GM19467 (cell line): ENCODE data around the gene ITGA4.
A peak's percentile ranks its signal among the peaks of the same experiment; 100 is the strongest.

Experiments used
- ATAC-seq: cut with Tn5 transposase; IDR thresholded peaks from one replicate; pipeline ENCODE4 v1.9.1; 2021; ENCODE audit warnings: mild to moderate bottlenecking, moderate library complexity; ENCODE audit not compliant: unreplicated experiment

Gene ITGA4

DNA sequence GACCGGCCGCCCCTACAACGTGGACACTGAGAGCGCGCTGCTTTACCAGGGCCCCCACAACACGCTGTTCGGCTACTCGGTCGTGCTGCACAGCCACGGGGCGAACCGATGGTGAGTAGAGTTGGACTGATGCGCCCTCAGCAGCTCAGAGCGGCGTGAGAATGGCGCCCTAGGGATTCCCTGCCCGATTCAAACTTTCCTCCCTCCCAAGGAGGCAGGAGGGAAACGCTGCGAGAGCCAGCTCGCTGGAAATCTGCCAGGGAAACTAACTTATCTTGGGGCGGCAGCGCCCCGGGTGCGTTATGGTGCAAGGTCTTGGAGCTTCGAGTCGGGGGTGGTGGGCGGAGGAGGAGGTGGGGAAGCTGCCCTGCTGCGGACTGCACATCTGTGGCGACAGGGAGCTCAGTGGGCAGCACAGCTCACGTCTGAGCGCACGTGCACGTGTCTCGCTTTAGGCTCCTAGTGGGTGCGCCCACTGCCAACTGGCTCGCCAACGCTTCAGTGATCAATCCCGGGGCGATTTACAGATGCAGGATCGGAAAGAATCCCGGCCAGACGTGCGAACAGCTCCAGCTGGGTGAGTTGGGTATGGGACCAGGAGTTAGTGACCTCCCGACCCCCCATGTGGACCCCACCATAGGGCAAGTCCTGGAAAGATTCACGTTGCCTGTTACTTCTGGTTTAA, 697 bp downstream of the ITGA4 start:
- peak; percentile 6 for ATAC-seq

DNA sequence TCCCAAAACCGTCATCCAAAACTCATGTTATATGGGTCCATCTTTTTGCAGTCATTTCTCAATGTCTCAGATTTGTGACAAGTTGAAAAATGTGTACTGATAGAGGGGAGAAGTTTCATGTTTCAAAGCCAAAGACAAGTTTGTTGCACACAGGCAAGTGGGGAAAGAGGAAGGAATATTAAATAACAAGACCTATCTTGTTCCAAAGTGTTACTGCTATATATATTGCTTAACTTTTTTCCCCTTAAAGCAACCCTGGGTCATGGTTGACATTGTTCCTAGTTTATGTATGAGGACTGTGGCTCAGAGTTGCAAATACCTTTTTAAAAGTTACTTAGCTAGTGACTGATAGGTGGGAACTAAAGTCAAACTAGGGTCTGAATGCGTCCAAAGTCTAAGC, 1.7 kb downstream of the ITGA4 start:
- no peak for ATAC-seq

DNA sequence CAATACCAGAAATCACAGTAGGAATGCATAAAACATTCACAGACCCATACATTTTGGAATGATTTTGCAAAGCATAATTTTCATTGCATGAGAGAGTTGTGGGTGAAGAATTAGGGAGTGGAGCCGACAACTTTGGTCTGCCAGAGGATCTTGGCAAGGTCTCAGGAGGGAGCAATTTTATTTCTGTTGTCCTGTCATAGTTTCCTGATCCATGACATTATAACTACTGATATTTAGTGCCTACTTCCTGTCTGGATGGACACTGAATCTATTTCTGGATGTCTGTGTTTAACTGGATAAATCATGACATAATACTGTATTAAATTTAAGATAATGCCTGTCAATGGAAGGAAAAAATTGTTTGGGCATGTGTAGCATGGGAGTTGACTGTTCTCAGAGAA, 2.4 kb downstream of the ITGA4 start:
- ATAC-seq = no peak

DNA sequence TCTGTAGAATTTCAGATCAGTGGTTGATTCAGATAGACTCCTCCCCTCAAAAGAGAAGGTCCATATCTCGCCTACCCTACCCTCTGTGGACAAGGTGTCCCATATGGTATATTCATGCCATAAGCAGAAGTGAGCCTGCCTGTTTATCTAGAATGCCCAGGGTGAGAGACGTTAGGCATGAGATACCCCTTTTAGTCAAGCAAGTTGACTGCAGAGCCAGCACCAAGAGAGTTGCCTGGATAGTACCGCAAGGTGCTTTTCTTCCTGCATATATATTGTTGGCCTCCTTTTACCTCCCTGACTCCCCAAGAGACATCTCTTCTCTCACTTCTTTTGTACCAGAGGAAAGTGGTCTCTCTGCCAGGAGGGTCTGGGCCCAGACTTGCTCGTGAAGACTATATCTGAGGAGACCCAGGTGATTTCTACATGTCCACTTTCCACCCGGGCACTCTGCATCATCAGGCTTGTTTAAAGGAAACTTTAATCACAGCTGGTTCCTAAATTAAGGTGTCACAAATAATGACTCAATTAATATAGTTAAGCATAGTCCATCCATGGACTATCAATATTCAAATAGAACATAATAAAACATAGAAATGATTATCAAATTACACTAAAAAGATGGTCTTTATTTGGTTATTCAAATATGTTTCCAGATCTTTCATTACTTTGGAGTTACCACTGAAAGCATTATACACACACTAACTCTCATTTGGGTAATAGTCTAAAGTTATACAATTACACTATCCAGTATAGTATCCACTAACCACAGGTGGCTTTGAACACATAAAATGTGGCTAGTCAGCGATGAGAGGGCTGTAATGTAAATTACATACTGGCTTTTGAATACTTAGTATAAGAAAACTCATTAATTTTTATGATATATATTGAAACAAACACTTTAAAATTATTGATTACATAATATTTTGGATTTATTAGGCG, 4.1 kb downstream of the ITGA4 start:
- ATAC-seq = no peak

DNA sequence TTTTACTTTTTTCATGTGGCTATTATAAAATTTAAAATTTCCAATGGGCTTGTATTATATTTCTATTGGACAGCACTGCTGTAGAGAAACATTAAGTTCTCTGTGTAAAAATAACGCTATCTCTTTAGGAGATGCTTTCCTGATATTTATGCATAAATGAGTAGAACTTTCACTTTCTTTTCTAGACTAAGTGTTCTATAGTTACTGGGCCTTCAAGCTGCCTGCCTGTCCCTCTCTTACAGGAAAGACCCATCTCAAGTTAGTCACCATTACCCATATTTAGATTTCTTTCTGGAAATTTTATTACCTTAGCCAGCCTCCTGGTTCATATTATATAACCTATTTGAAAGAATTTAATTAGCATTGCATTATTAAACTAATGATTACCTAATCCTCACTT, 4.8 kb downstream of the ITGA4 start:
- no peak for ATAC-seq

DNA sequence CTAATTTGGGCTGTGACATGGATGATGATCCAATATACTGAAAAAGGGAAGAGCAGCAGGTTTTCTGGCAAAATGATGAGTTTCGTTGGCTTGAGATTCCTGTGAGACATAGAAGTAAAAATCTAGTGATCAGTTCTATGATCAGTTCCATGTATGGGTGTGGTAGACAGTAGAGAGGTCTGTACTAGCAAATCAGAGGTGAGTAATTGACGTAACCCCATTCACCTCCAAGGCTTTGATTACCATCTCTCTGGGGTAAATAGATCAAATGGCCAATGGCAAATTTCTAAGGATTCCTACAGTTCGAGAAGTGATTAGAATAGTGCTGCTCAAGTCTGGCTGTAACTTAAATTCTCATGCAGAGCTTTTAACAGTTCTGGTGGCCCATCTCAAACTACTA, 6.4 kb downstream of the ITGA4 start:
- ATAC-seq = no peak

DNA sequence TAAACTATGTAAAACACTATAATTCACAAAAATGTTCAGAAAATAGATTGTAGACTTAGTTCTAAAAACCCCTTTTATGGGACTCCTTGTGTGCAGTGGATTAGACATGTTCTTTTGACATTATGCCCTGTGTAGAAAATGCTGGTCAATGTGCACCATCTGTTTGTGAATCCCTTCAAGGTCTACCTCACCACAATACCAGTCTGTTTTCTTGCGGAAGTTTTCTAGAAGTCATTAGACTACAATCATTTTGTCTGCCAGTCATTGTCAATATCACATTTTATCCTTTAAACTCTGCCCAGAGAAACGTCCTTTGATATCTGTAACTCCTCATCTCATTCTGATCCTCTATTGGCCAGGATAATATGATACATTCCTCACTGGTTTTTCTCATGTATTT, 7.8 kb downstream of the ITGA4 start:
- ATAC-seq = no peak

DNA sequence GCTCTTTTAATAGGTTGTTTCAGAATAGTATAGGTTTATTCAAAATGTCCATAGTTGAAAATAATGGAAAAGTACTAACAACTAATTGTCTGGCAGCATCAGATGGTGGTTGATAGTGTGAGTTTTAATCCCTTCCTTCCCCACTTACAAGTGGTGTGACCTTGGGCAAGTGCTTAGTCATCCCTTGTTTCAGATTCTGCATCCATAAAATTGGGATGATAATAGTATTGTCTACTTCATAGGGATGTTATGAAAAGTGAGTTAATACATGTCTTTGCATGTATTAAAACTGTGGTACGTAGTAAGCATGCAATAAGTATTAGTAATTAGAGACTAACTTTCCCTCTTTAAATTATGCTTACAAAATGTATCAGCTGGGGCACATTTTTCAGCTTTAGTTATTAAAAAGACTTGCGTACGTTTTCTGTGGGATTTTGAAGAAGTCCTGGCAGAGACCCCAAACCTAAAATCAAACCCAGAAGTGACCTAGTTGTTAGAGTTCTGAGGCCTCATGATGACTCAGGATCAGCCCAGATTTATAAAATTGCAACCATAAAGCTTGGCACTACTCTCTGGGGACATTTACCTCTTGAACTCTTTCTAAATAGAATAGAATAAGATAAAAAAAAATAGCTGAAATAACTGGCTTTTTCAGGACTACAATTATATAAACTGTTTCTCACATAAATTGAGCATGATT, 8.6 kb downstream of the ITGA4 start:
- no peak for ATAC-seq

DNA sequence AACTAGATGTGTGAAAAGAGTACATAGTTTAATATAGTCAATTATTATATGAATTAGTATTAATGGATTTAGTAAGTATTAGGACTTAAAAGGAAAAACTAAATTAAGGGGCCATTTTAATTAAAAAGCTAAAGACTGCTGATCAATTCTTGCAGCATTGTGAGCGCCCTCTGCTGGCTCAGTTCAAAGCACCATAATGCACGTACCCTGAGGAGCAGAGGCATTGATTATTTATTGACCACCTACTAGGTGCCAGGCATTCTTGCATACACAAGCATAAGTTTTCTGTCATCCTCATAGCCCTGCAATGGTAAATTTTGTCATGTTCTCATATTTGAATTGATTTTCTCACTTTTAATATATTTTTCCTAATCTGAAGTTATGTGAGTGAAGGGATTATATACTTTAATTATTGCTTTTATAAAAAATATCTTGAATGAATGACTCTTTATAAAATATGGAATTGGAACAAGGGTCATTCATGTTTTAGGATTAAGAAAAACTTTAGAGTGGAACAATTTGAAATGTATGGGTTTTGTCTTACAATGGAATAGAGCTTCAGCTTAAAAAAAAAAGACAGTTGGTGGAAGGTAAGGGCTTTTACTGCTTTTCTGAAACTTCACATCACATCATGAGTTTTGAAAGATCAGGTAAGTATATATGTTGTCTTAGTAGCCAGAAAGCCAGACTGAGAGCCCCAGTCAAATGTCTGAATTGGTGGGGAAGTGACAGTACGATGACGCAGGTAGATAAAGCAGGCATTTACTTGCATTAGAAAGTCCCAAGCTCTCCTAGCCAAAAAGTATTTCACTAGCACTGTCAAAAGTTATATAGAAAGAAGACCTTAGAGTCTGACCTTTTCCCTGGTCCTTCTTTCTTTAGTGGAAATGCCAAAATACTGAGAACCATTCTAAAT, 9.7 kb downstream of the ITGA4 start:
- ATAC-seq = no peak

DNA sequence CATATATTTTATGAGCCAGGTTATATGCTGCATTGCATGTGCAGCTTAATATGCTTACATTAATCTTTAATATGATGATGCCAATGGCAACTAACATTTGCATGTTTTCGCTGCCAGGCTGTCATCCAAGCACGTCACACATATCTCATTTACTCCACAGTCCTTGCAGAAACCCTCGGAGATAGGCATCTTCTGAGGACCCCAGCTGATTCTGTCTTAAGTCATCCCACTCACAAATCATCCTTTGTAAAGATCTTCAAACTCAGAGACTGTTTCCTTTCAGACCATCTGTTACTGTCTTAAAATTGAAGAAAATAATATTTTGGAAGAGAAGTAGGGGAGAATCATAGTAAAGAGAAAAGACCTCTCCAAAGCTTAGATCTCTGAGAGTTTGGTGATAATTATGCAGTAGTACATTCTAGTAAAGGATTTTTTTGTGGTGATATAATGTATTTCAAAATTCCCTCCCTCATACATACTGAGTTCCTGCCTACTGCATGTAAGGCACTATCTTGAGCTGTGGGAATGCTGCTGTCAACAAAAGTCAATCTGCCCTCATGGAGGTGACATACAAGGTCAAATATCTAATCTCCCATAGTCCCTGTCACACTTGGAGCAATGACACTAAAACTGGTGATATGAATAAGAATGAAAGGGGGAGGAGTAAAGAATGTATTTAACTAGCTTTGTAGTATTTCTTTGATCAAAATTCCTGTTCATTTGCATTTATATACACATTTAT, 11.0 kb downstream of the ITGA4 start:
- no peak for ATAC-seq

DNA sequence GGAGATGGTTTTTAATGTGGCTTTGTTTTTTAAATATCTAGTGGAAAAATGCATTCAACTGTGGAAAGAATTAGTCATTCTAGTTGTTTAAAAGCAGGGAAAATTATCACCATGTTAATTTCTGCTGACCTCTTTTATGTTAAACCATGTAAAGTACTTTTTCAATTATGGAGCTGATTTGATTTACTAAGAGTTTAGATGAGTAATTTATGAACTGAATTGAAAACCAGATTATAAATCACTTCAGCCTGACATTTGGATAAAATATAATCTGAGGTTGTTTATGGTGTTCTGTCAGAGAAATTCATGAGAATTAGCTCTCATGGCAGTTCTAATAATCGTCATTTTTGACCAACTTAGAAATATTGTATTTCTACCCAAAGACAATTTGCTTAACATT, 11.6 kb downstream of the ITGA4 start:
- ATAC-seq = no peak

DNA sequence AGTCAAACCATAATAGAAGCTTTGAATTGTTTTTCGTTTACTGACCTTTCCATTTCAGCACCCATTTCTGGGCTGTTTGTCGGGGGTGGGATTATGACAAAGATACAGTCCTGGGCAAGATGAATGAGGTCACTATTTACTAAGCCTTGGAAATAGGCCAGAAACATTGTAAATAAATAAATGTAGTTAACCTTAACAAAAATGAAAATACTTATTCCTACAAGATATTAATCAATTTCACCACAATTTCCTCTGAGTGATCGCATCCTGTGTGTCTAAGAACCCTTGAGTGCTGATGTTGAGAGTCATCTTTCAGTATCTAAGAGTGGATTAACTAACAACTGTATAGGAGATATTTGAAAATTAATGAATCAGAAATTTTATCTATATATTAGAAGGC, 14.0 kb downstream of the ITGA4 start:
- ATAC-seq = no peak

DNA sequence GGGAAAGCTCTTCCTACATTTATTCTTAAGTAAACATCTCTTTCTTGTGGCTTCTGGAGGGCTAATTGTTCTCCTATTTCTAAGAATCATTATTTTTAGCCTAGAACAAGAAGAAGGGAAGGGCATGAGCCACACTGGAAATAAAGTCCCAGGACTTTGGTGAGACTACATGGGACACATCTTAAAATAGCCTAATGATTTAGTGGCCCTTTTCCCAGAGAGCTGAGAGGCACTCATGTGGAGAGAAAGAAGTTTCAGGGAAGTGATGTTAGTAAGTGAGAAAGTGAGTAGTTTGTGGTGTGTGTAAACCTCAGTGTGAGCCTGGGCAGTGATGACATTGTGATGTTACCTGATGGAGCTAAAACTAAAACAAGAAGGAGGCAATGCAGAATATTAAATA, 14.6 kb downstream of the ITGA4 start:
- ATAC-seq = no peak

DNA sequence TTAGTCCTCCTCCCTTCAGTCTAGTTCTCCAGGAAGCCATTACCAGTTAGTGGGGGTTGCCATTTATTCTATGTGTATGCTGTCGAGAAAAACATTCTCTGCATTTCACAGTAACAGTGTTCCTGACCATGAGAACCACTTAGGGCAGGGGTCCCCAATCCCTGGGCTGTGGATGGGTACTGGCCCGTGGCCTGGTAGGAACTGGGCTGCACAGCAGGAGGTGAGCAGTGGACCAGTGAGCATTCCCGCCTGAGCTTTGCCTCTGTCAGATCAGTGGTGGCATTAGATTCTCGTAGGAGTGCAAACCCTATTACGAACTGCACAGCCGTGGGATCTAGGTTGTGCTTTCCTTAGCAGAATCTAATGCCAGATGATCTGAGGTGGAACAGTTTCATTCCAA, 15.8 kb downstream of the ITGA4 start:
- ATAC-seq = no peak

DNA sequence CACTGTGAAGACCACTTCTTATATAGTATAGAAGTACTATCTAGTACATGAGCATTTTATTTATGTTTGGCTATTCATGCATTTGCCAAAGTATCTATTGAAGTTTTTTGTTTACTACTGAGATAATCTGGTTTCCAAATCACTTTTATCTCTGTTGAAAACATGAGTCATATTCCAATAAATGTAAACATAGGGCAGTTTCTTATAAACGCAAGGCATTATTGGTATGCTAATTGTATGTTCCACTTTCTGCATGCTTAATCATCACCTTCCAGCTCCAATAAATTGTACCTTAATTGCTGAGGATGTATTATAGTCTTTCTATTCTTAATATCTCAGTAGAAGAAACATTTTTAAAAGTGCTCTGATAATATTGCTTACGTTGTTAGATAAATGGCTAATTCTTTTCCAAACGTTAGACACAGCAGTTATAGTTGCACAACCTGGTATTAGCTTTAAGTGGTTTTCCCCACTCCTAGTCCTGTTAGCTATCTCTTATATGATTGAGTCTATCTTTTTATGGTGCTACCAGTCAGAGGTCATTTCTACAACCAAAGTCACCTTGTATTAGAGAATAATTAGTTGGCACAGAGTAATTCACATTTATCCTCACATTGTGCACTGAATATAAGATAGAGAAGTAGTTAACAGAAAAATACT, 17.2 kb downstream of the ITGA4 start:
- no peak for ATAC-seq

DNA sequence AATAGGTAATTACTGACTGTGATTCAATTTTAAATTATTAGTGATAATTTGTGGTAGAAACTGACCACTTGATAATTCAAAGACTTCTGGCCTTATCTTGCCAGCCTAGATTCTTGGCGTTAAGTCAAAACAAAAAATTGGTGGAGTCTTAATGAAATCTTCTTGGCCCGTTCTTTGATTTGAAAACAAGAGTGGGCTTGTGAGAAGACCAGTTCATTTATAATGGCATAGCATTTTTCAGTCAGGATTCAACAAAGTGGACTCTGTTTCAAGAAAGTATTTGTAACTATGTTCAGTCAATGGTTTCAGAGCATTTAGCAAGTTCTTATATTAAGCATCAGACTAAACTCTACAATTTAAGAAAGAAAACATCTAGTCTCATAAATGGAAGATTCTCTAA, 26.0 kb downstream of the ITGA4 start:
- no peak for ATAC-seq

DNA sequence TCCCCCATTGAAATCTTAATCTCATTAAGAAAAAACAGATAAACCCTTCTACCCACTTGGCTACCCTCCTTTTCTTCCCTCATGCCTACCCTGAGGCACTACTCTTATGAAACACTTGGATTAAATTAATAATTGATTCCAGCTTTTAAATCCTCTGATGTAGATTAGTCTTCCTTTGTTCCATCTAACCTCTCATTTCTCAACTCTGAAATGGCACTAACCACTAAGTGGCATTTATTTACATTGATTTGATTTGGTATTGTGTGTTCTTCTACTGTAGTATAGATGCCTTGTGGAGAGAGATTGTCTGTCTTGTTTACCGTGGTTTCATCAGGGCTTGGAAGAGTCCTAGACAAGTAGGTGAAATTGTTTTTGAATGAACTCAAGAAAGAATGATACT, 26.7 kb downstream of the ITGA4 start:
- no peak for ATAC-seq

DNA sequence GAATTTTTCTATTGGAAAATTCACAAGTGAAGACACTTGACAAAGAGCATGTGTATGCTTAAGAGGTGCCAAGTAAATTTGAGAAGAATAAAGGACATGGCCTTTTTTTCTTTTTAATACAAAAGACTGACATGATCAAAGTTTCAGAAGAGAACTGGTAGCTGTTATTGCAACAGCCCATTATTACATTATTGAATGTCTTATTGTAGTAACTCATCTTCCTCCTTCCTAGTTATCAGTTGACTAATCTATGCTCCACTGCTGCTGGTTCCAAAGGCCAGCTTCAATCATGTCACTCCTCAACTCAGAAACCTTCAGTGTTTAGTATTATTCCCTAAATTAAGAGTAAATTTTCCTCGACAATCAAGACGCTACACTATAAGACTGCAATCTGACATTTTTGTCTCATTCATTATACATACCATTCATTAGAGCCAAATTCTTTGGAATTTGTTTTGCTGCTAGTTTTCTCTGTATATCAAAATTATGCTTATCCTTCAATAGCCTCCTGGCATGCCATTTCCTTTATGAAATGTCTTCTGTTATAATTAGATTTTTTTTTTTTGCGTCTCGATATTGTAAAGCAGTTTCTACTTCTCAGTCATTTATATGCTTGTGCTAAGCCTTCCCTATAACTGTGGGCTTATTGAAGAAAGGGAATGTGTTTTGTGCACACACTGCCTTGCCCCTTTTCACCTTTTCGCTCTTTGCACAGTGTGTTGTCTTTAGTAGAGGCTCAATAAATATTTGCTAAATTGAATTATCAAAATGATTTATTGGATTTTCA, 27.9 kb downstream of the ITGA4 start:
- no peak for ATAC-seq

DNA sequence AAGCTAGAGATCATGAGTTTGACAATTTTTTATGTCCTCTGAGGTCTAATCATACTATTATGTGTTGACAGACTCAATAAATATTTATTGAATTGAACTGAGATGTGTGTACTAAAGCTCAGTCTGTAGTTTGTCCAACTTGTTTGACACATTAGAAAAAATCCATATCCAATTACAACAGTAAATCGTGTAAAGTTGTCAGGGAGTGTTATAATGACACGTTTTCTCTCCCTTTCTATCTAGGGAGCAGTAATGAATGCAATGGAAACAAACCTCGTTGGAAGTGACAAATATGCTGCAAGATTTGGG, 28.4 kb downstream of the ITGA4 start:
- no peak for ATAC-seq
